GM19193 (cell line): ENCODE data around the gene RNASE11.

Experiments
- POLR2A ChIP-seq: IDR thresholded peaks from 4 replicates; pipeline ENCODE4 v1.6.1; 2011; ENCODE audit not compliant: insufficient read depth, insufficient read length; ENCODE audit errors: extremely low read depth

The RNASE11 gene

GRCh38 chr14:20606190-20606901 is 18.5 kb upstream of the RNASE11 start:
- no peak for TF ChIP-seq POLR2A

GRCh38 chr14:20603813-20604690 is 16.3 kb upstream of the RNASE11 start:
- no peak for TF ChIP-seq POLR2A

- TF ChIP-seq POLR2A: no peak
Observed at GRCh38 chr14:20602583-20602982, 14.8 kb upstream of the RNASE11 start.

- TF ChIP-seq POLR2A: no peak
Observed at GRCh38 chr14:20601522-20601921, 13.7 kb upstream of the RNASE11 start.

- TF ChIP-seq POLR2A: no peak
Observed at GRCh38 chr14:20597108-20597507, 9.3 kb upstream of the RNASE11 start.

GRCh38 chr14:20592574-20592973 is 4.8 kb upstream of the RNASE11 start:
- TF ChIP-seq POLR2A: no peak

- no peak for TF ChIP-seq POLR2A
Observed at GRCh38 chr14:20591235-20591634, 3.4 kb upstream of the RNASE11 start, which contains the start of gene RNASE12. Gene RNASE12, minus strand, starts transcription at chr14:20591376. Its CDS starts 653 bp downstream, at chr14:20590723.

- no peak for TF ChIP-seq POLR2A
Observed at GRCh38 chr14:20583908-20584307, 3.9 kb downstream of the RNASE11 start.

- TF ChIP-seq POLR2A: no peak
Observed at GRCh38 chr14:20583142-20583541, 4.7 kb downstream of the RNASE11 start.

GRCh38 chr14:20580242-20580641 is 7.6 kb downstream of the RNASE11 start:
- TF ChIP-seq POLR2A: no peak

GRCh38 chr14:20578784-20579502 is 8.9 kb downstream of the RNASE11 start:
- TF ChIP-seq POLR2A: no peak

- TF ChIP-seq POLR2A: no peak
Observed at GRCh38 chr14:20578325-20578724, 9.5 kb downstream of the RNASE11 start.

GRCh38 chr14:20569066-20569465 is 18.7 kb downstream of the RNASE11 start:
- TF ChIP-seq POLR2A: no peak

GRCh38 chr14:20568393-20568792 is 19.4 kb downstream of the RNASE11 start:
- TF ChIP-seq POLR2A: no peak

GRCh38 chr14:20564501-20564997 is 23.3 kb downstream of the RNASE11 start:
- no peak for TF ChIP-seq POLR2A
